MCF 10A (cell line): ENCODE measurements around the gene RAB30. TPM values are rescaled to one million over a fixed set of nuclear protein-coding genes. Genes with fewer than 3 reads are reported as not detected.

Experiments
- BruUV-seq: library from RNA; stranded (reverse); fragments of 400-500 nt; replicated peaks from 2 replicates; lab custom pipeline; 2021; lab: Mats Ljungman, UMichigan
- CTCF ChIA-PET: fragments of 300-600 bp; sonication (Branson Sonifier 250); formaldehyde crosslinking; extraction: SDS; loops from one replicate; lab custom pipeline; 2021; ENCODE audit warnings: antibody characterized with exemption, inconsistent platforms; lab: Yijun Ruan, JAX
- POLR2A ChIA-PET: fragments of 300-600, 350-650 bp; sonication (Branson Sonifier 250); formaldehyde crosslinking; extraction: SDS; loops from one replicate; lab custom pipeline; 2020; ENCODE audit warnings: antibody characterized with exemption, inconsistent platforms; lab: Yijun Ruan, JAX
- DNase-seq: peaks from one replicate; pipeline ENCODE4 v3.0.0-alpha.2; 2018; ENCODE audit not compliant: unreplicated experiment
- H3K27ac Mint-ChIP-seq: one replicate; pipeline ENCODE4 v1.8.0; 2022; ENCODE audit warnings: mild to moderate bottlenecking, low read depth, mixed read lengths; ENCODE audit not compliant: unreplicated experiment
- H3K27me3 Mint-ChIP-seq: one replicate; pipeline ENCODE4 v1.8.0; 2022; ENCODE audit warnings: mixed read lengths; ENCODE audit not compliant: insufficient read depth, unreplicated experiment
- H3K36me3 Mint-ChIP-seq: one replicate; pipeline ENCODE4 v1.8.0; 2022; ENCODE audit warnings: mild to moderate bottlenecking, moderate library complexity, mixed read lengths; ENCODE audit not compliant: insufficient read depth, unreplicated experiment
- H3K4me1 Mint-ChIP-seq: one replicate; pipeline ENCODE4 v1.8.0; 2022; ENCODE audit warnings: mixed read lengths; ENCODE audit not compliant: insufficient read depth, unreplicated experiment
- H3K4me3 Mint-ChIP-seq: one replicate; pipeline ENCODE4 v1.8.0; 2022; ENCODE audit warnings: mild to moderate bottlenecking, moderate library complexity, mixed read lengths; ENCODE audit not compliant: unreplicated experiment
- H3K9me3 Mint-ChIP-seq: one replicate; pipeline ENCODE4 v1.8.0; 2022; ENCODE audit warnings: mixed read lengths; ENCODE audit not compliant: unreplicated experiment
- intact Hi-C: fragments of 100-400 bp; cut with micrococcal nuclease; formaldehyde crosslinking; loops from 2 replicates; pipeline ENCODE4 v1.14.1; 2022
- total RNA-seq: library from RNA; stranded (reverse); gene quantifications from 2 replicates; pipeline ENCODE4 v1.2.3, GENCODE V29; 2022
- TF ChIP-seq, protein P1 (sequence below): fragments of 200-600 bp; IDR thresholded peaks from one replicate; pipeline ENCODE4 v1.8.0; 2022; ENCODE audit warnings: antibody characterized with exemption, mild to moderate bottlenecking; ENCODE audit not compliant: unreplicated experiment

Gene RAB30
- total RNA-seq, 1 experiment from 2014 or later, result 12.5 TPM

DNA sequence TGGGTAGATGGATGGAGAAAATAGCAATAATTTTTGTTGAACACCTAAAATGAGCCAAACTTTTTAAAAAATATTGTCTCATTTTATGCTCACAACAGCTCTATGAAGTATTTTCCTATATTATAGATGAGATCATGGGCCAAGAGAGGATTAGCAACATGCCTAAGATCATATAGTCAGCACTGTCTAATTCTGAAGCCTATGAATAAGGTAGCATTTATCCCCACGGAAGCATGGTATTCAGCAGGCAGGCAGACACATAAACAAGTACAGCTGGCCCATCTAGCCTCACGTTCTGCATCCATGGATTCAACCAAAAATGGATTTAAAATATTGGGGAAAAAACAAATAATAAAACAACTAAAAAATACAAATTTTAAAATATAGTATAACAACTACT, 21.9 kb upstream of the RAB30 start:
- TF ChIP-seq, protein P1, sequence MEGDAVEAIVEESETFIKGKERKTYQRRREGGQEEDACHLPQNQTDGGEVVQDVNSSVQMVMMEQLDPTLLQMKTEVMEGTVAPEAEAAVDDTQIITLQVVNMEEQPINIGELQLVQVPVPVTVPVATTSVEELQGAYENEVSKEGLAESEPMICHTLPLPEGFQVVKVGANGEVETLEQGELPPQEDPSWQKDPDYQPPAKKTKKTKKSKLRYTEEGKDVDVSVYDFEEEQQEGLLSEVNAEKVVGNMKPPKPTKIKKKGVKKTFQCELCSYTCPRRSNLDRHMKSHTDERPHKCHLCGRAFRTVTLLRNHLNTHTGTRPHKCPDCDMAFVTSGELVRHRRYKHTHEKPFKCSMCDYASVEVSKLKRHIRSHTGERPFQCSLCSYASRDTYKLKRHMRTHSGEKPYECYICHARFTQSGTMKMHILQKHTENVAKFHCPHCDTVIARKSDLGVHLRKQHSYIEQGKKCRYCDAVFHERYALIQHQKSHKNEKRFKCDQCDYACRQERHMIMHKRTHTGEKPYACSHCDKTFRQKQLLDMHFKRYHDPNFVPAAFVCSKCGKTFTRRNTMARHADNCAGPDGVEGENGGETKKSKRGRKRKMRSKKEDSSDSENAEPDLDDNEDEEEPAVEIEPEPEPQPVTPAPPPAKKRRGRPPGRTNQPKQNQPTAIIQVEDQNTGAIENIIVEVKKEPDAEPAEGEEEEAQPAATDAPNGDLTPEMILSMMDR, result no peak
- Mint-ChIP-seq H3K27me3 (no peaks in the 10 kb centered on the region), H3K27ac (no peak overlapping the region), H3K9me3 (no peaks in the 10 kb centered on the region), H3K36me3 (peaks cover 11% of the 10 kb centered on the region), H3K4me1 (peaks cover 9% of the 10 kb centered on the region), H3K4me3 (no peak overlapping the region)
- DNase-seq, result no peak
- intact Hi-C loops, result loop anchor here (5.0 kb wide), 1 partner anchor 186 kb away; no protein-coding TSS in a partner anchor
- ChIA-PET CTCF (interaction anchor here (0.6 to 1.0 kb wide), 4 partner anchors 9 to 23 kb away, joined by 3 to 5 read pairs (median 4); no protein-coding TSS in a partner anchor), POLR2A (interaction anchor here (0.6 to 4.1 kb wide), 10 partner anchors 10 to 100 kb away, joined by 3 to 30 read pairs (median 6); partner anchors contain the start of genes ANKRD42, PCF11 and RAB30)
- no TSS peak for BruUV-seq

DNA sequence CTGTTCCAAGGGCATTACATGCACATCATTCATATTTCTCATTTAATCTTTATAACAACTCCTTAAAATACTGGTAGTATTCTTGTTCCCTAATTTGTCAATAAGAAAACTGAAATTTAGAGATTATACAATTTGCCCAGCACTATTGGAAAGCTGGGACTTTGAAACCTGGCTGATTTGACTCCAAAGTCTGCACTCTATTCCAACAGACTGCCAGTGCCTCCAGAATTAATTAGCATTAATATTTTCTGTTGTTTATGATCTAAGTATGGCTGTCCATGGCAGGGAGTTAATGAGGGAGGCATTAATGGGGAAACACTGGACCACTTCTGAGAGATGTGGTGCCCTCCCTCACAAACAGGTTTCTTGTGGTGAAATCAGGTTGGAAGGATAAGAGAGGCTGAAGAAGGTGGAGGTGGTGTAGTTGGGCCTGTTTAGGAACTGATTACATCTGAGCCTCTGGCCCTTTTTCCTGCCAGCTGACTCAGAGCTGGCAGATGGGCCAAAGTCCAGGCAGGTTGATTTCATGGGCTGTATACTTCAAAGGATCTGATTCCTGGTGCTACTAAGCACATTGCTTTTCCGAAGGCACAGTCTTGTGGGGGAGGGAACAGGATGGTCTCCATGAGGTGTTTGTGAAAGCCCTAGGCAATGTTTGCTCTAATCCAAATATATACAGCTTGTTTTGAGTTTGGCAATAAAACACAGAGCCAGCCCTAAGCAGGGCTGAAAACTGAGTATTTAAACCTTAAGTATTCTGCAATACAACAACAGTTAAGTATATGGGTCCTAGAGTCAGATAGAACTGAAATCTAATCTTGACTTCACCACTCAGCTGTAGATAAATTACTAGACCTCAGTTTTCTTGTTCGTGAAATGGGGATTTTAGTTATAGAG, 21.0 kb upstream of the RAB30 start:
- Mint-ChIP-seq H3K4me3 (no peak overlapping the region), H3K9me3 (no peaks in the 10 kb centered on the region), H3K36me3 (peaks cover 11% of the 10 kb centered on the region), H3K4me1 (peaks cover 9% of the 10 kb centered on the region), H3K27ac (peak overlapping the region; percentile 84), H3K27me3 (no peaks in the 10 kb centered on the region)
- peak; percentile 64 for DNase-seq
- intact Hi-C loops, result loop anchor here (5.0 kb wide), 1 partner anchor 185 kb away; no protein-coding TSS in a partner anchor
- ChIA-PET CTCF (interaction anchor here (0.6 to 1.1 kb wide), 2 partner anchors 23 to 158 kb away, joined by 3 read pairs; no protein-coding TSS in a partner anchor), POLR2A (interaction anchor here (0.6 to 4.1 kb wide), 16 partner anchors 8 to 192 kb away, joined by 3 to 30 read pairs (median 4); partner anchors contain the start of genes ANKRD42, DDIAS, PCF11 and RAB30)
- BruUV-seq, result no TSS peak
- TF ChIP-seq, protein P1, result no peak

DNA sequence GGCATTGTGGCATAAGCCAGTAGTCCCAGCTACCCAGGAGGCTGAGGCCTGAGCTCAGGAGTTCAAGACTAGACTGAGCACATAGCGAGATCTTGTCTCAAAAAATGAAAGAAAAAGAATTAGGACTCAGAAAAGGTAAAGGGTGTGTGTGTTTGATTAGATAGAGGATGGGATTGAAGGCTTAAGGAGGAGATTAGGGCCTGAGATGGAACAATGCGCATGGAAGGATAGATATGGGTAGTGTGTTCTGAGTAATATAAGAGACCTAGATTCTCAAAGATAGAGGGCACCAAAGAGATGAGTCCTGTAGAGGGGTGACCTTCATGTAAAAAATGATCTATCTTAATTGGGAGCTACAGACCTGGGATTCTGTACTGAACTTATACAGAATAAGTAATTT, 17.3 kb upstream of the RAB30 start:
- DNase-seq, result no peak
- no peaks in the 10 kb centered on the region for H3K27me3 Mint-ChIP-seq
- H3K27ac Mint-ChIP-seq, result peak overlapping the region; percentile 73
- TF ChIP-seq, protein P1, result no peak
- peaks cover 18% of the 10 kb centered on the region for H3K4me1 Mint-ChIP-seq
- BruUV-seq, result no TSS peak
- CTCF ChIA-PET, result interaction anchor here (0.6 to 1.8 kb wide), 13 partner anchors 9 to 1405 kb away, joined by 3 to 10 read pairs (median 4); no protein-coding TSS in a partner anchor
- no peaks in the 10 kb centered on the region for H3K9me3 Mint-ChIP-seq
- peaks cover 11% of the 10 kb centered on the region for H3K36me3 Mint-ChIP-seq
- POLR2A ChIA-PET, result interaction anchor here (0.6 to 5.6 kb wide), 14 partner anchors 9 to 197 kb away, joined by 3 to 56 read pairs (median 4); partner anchors contain the start of genes ANKRD42, CCDC90B, PCF11 and PRCP
- intact Hi-C loops, result no loop called here
- H3K4me3 Mint-ChIP-seq, result no peak overlapping the region
